HepG2 (cell line): Measurements from ENCODE around the gene CIROP. TPM values are rescaled to one million over a fixed set of nuclear protein-coding genes. Genes with fewer than 3 reads are reported as not detected.

Source experiments
- ATM ChIP-seq: fragments of 450-650 bp; IDR thresholded peaks from 2 replicates; pipeline ENCODE4 v1.7.1; 2017; ENCODE audit warnings: mild to moderate bottlenecking, borderline replicate concordance
- ELF3 ChIP-seq: IDR thresholded peaks from 2 replicates; pipeline ENCODE4 v1.6.1; 2016; ENCODE audit warnings: missing genetic modification reagents, missing compliant biosample characterization
- ERF ChIP-seq: IDR thresholded peaks from 2 replicates; pipeline ENCODE4 v1.6.1; 2018; ENCODE audit warnings: missing biosample characterization, missing genetic modification reagents
- FOXC1 ChIP-seq: sonication (generic); formaldehyde crosslinking; IDR thresholded peaks from 2 replicates; pipeline ENCODE4 v1.8.0; 2022; ENCODE audit warnings: mild to moderate bottlenecking, missing genetic modification reagents, borderline replicate concordance
- KDM3A ChIP-seq: IDR thresholded peaks from 2 replicates; pipeline ENCODE4 v1.6.1; 2018; ENCODE audit warnings: low read depth, missing compliant biosample characterization
- KDM6A ChIP-seq: IDR thresholded peaks from 2 replicates; pipeline ENCODE4 v1.6.1; 2016; ENCODE audit warnings: low read depth
- MAFG ChIP-seq: sonication (generic); formaldehyde crosslinking; IDR thresholded peaks from 2 replicates; pipeline ENCODE4 v1.5.1; 2020; ENCODE audit warnings: mild to moderate bottlenecking, missing genetic modification reagents
- MED1 ChIP-seq: sonication (generic); formaldehyde crosslinking; IDR thresholded peaks from 2 replicates; pipeline ENCODE4 v1.4.0; 2020; ENCODE audit warnings: missing genetic modification reagents
- MTF2 ChIP-seq: sonication (generic); formaldehyde crosslinking; IDR thresholded peaks from 2 replicates; pipeline ENCODE4 v1.5.0; 2020; ENCODE audit warnings: missing genetic modification reagents, borderline replicate concordance
- NBN ChIP-seq: fragments of 450-650 bp; conservative IDR thresholded peaks from 2 replicates; pipeline ENCODE4 v1.6.1; 2017
- NFRKB ChIP-seq: fragments of 450-650 bp; IDR thresholded peaks from 2 replicates; pipeline ENCODE4 v1.6.1; 2017
- NKX3-1 ChIP-seq: sonication (generic); formaldehyde crosslinking; IDR thresholded peaks from 2 replicates; pipeline ENCODE4 v1.5.0; 2020; ENCODE audit warnings: missing genetic modification reagents
- PPARG ChIP-seq: conservative IDR thresholded peaks from 2 replicates; pipeline ENCODE4 v1.6.1; 2016; ENCODE audit warnings: missing biosample characterization, missing genetic modification reagents
- RFX3 ChIP-seq: IDR thresholded peaks from 2 replicates; pipeline ENCODE4 v1.6.1; 2016; ENCODE audit warnings: missing biosample characterization, missing genetic modification reagents
- SALL2 ChIP-seq: sonication (generic); formaldehyde crosslinking; IDR thresholded peaks from 2 replicates; pipeline ENCODE4 v1.8.1; 2023; ENCODE audit warnings: mild to moderate bottlenecking, missing genetic modification reagents, inconsistent platforms
- SP5 ChIP-seq: IDR thresholded peaks from 2 replicates; pipeline ENCODE4 v1.6.1; 2016; ENCODE audit warnings: low read depth, borderline replicate concordance
- ZC3H4 ChIP-seq: sonication (generic); formaldehyde crosslinking; IDR thresholded peaks from 2 replicates; pipeline ENCODE4 v1.4.0; 2020; ENCODE audit warnings: missing genetic modification reagents, borderline replicate concordance
- ZFP1 ChIP-seq: IDR thresholded peaks from 2 replicates; pipeline ENCODE4 v1.6.1; 2016
- ZKSCAN1 ChIP-seq: fragments of 150-350 bp; IDR thresholded peaks from 2 replicates; pipeline ENCODE4 v1.6.1; 2014; ENCODE audit warnings: low read length
- ZNF619 ChIP-seq: sonication (generic); formaldehyde crosslinking; IDR thresholded peaks from 2 replicates; pipeline ENCODE4 v1.4.0; 2020; ENCODE audit warnings: mild to moderate bottlenecking, missing genetic modification reagents
- ZNF737 ChIP-seq: sonication (generic); formaldehyde crosslinking; IDR thresholded peaks from 2 replicates; pipeline ENCODE4 v1.5.0; 2020; ENCODE audit warnings: missing genetic modification reagents, mild to moderate bottlenecking, borderline replicate concordance
- polyA plus RNA-seq, 8 experiments: library from polyadenylated mRNA; depleted of rRNA in 3 of 8; stranded (reverse) in 7 of 8; unstranded in 1 of 8; fragments of >200 nt; fragmentation: Illumina TruSeq in 4 of 8; extraction: Trizol in 4 of 8; gene quantifications; 2 replicates each; pipeline versions ENCODE4 v1.2.1 to v1.2.3, GENCODE V29; 2011 to 2016; ENCODE audit warnings: low read depth in 4 of 8, missing spikeins in 1 of 8, mixed read lengths in 1 of 8; ENCODE audit not compliant: insufficient read depth in 1 of 8
- total RNA-seq, 5 experiments: library from RNA; depleted of rRNA; stranded (reverse); fragments of >200 nt; fragmentation: Illumina TruSeq; extraction: Trizol; gene quantifications; 2 replicates each; pipeline ENCODE4 v1.2.3, GENCODE V29; 2016; ENCODE audit warnings: low read depth in 1 of 5
- TF ChIP-seq, protein P1 (sequence below): sonication (generic); formaldehyde crosslinking; IDR thresholded peaks from 2 replicates; pipeline ENCODE4 v1.5.1; 2020; ENCODE audit warnings: missing genetic modification reagents, mild to moderate bottlenecking, borderline replicate concordance
- TF ChIP-seq, protein P2 (sequence below): sonication (generic); formaldehyde crosslinking; IDR thresholded peaks from 2 replicates; pipeline ENCODE4 v1.5.0; 2020; ENCODE audit warnings: mild to moderate bottlenecking, missing genetic modification reagents
- TF ChIP-seq, protein P3 (sequence below): sonication (generic); formaldehyde crosslinking; IDR thresholded peaks from 2 replicates; pipeline ENCODE4 v1.9.0; 2021; ENCODE audit warnings: missing genetic modification reagents, borderline replicate concordance
- TF ChIP-seq, protein P4 (sequence below): sonication (generic); formaldehyde crosslinking; IDR thresholded peaks from 2 replicates; pipeline ENCODE4 v1.4.0; 2020; ENCODE audit warnings: missing genetic modification reagents

The CIROP gene
- total and polyA plus RNA-seq, 2 of the 13 experiments (the other 11 are each of a cell fraction or from before 2014, with no cell fraction given), result 0.07 TPM; not detected in 1

DNA sequence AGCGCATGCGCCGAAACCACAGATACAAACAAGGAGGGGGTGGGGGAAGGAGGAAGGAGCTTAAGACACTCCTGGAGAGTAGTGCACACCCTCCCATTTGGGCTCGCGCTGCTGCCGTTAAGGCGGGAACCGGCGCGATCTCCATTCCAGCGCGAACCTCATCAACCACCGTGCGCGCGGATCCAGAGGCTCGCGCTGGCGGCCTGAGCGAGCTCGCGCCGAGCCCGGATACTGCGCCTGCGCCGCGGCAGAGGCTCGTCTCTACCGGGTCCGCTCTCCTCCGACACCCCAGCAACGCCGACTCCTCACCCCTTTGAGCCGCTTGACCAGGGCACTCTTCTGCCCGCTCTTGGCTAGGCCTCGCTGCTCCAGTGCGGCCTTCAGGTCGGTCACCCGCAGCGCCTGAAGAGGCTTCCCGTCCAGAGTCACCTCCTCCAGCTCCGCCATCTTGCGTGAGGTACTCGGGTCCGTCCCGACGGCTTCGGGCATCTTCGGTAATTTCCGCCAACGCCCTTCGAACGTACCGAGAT lies 10.1 kb downstream of the CIROP start, which contains the start of gene ACIN1 (continued):
- TF ChIP-seq, protein P1, sequence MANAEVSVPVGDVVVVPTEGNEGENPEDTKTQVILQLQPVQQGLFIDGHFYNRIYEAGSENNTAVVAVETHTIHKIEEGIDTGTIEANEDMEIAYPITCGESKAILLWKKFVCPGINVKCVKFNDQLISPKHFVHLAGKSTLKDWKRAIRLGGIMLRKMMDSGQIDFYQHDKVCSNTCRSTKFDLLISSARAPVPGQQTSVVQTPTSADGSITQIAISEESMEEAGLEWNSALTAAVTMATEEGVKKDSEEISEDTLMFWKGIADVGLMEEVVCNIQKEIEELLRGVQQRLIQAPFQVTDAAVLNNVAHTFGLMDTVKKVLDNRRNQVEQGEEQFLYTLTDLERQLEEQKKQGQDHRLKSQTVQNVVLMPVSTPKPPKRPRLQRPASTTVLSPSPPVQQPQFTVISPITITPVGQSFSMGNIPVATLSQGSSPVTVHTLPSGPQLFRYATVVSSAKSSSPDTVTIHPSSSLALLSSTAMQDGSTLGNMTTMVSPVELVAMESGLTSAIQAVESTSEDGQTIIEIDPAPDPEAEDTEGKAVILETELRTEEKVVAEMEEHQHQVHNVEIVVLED (CRISPR knock-in tag), result peak; percentile 76
- TF ChIP-seq, protein P2, sequence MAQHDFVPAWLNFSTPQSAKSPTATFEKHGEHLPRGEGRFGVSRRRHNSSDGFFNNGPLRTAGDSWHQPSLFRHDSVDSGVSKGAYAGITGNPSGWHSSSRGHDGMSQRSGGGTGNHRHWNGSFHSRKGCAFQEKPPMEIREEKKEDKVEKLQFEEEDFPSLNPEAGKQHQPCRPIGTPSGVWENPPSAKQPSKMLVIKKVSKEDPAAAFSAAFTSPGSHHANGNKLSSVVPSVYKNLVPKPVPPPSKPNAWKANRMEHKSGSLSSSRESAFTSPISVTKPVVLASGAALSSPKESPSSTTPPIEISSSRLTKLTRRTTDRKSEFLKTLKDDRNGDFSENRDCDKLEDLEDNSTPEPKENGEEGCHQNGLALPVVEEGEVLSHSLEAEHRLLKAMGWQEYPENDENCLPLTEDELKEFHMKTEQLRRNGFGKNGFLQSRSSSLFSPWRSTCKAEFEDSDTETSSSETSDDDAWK (CRISPR knock-in tag), result no peak
- TF ChIP-seq ZKSCAN1 (no peak), MTF2 (CRISPR knock-in tag) (peak; percentile 100), RFX3 (0 out of 2 replicates have a peak, but pooled peaks have one; percentile 30), MAFG (no peak), NFRKB (peak; percentile 51; the same call in 1 of the 2 replicates), SALL2 (peak; percentile 99), MED1 (CRISPR knock-in tag) (peak; percentile 82; the same call in 1 of the 2 replicates), NBN (no peak), ZFP1 (CRISPR knock-in tag) (peak; percentile 55; the same call in 1 of the 2 replicates), SP5 (CRISPR knock-in tag) (0 out of 2 replicates have a peak, but pooled peaks have one; percentile 11), NKX3-1 (peak; percentile 89; the same call in 1 of the 2 replicates), KDM6A (CRISPR knock-in tag) (no peak), ZNF737 (CRISPR knock-in tag) (no peak), PPARG (CRISPR knock-in tag) (no peak), ELF3 (peak; percentile 75), ZC3H4 (peak; percentile 83), ERF (CRISPR knock-in tag) (peak; percentile 85), ZNF619 (peak; percentile 98), ATM (no peak), KDM3A (peak; percentile 97), FOXC1 (CRISPR knock-in tag) (peak; percentile 100)
- TF ChIP-seq, protein P3, sequence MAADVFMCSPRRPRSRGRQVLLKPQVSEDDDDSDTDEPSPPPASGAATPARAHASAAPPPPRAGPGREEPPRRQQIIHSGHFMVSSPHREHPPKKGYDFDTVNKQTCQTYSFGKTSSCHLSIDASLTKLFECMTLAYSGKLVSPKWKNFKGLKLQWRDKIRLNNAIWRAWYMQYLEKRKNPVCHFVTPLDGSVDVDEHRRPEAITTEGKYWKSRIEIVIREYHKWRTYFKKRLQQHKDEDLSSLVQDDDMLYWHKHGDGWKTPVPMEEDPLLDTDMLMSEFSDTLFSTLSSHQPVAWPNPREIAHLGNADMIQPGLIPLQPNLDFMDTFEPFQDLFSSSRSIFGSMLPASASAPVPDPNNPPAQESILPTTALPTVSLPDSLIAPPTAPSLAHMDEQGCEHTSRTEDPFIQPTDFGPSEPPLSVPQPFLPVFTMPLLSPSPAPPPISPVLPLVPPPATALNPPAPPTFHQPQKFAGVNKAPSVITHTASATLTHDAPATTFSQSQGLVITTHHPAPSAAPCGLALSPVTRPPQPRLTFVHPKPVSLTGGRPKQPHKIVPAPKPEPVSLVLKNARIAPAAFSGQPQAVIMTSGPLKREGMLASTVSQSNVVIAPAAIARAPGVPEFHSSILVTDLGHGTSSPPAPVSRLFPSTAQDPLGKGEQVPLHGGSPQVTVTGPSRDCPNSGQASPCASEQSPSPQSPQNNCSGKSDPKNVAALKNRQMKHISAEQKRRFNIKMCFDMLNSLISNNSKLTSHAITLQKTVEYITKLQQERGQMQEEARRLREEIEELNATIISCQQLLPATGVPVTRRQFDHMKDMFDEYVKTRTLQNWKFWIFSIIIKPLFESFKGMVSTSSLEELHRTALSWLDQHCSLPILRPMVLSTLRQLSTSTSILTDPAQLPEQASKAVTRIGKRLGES (CRISPR knock-in tag), result peak; percentile 84; the same call in 1 of the 2 replicates
- TF ChIP-seq, protein P4, sequence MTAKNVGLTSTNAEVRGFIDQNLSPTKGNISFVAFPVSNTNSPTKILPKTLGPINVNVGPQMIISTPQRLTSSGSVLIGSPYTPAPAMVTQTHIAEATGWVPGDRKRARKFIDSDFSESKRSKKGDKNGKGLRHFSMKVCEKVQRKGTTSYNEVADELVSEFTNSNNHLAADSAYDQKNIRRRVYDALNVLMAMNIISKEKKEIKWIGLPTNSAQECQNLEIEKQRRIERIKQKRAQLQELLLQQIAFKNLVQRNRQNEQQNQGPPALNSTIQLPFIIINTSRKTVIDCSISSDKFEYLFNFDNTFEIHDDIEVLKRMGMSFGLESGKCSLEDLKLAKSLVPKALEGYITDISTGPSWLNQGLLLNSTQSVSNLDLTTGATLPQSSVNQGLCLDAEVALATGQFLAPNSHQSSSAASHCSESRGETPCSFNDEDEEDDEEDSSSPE (CRISPR knock-in tag), result peak; percentile 74; the same call in 1 of the 2 replicates
